ENCODE results near the gene AMY1A.
"Not testable (repeated sequence)": the region's sequence is repeated elsewhere in the genome, so short reads cannot be mapped to it uniquely, and the experiment has no call there.

DNA sequence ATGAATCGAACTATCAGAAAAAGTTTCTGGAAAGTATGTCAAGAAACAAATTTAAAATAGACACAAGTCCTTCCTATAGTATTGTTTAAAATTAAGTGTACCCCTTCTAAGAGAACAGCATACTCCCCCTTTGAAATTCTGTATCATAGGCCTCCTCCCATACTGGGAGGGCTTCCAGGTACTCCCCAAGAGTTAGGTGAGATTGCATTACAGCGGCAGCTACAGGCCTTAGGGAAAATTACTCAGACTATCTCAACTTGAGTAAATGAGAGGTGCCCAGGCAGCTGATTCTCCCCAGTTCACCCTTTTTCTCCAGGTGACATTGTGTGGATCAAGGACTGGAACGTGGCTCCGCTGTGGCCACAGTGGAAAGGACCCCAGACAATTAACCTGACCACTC is 45.7 kb downstream of the AMY1A start:
- not testable (repeated sequence) for TF ChIP-seq EZH2phosphoT487 (IDR thresholded peaks at IDR 0.05; ENCODE audit: borderline replicate concordance, low read length)
- TF ChIP-seq, protein P1, sequence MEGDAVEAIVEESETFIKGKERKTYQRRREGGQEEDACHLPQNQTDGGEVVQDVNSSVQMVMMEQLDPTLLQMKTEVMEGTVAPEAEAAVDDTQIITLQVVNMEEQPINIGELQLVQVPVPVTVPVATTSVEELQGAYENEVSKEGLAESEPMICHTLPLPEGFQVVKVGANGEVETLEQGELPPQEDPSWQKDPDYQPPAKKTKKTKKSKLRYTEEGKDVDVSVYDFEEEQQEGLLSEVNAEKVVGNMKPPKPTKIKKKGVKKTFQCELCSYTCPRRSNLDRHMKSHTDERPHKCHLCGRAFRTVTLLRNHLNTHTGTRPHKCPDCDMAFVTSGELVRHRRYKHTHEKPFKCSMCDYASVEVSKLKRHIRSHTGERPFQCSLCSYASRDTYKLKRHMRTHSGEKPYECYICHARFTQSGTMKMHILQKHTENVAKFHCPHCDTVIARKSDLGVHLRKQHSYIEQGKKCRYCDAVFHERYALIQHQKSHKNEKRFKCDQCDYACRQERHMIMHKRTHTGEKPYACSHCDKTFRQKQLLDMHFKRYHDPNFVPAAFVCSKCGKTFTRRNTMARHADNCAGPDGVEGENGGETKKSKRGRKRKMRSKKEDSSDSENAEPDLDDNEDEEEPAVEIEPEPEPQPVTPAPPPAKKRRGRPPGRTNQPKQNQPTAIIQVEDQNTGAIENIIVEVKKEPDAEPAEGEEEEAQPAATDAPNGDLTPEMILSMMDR (IDR thresholded peaks at IDR 0.05; ENCODE audit: low read depth, low read length, poor library complexity, severe bottlenecking), result not testable (repeated sequence)
